Activated T-helper 1 cell treated with anti-CD3 and anti-CD28 coated beads, Interleukin-12 subunit alpha, Interleukin-12 subunit beta, Interleukin-2, Interleukin-4 antibody, amounts not matched to agents 30 ng/mL and 10 ng/mL and 1 ng/mL, durations not matched to agents 14 hours and 24 hours and 36 hours (primary cell): Measurements from ENCODE around the gene OR1L8. TPM values are rescaled to one million over a fixed set of nuclear protein-coding genes. Genes with fewer than 3 reads are reported as not detected.
A peak's percentile ranks its signal among the peaks of the same experiment; 100 is the strongest.
"Not testable (repeated sequence)": the region's sequence is repeated elsewhere in the genome, so short reads cannot be mapped to it uniquely, and the experiment has no call there.

Source experiments
- DNase-seq: peaks from one replicate; pipeline ENCODE4 v3.0.0; 2021; ENCODE audit warnings: low spot score
- H3K27ac Mint-ChIP-seq: one replicate; pipeline ENCODE4 v1.8.0; 2021; ENCODE audit warnings: mild to moderate bottlenecking, mixed read lengths
- H3K27me3 Mint-ChIP-seq: one replicate; pipeline ENCODE4 v1.8.0; 2022; ENCODE audit warnings: mild to moderate bottlenecking, moderate library complexity, mixed read lengths; ENCODE audit not compliant: insufficient read depth
- H3K36me3 Mint-ChIP-seq: one replicate; pipeline ENCODE4 v1.8.0; 2021; ENCODE audit warnings: low read depth, mixed read lengths
- H3K4me1 Mint-ChIP-seq: one replicate; pipeline ENCODE4 v1.8.0; 2021; ENCODE audit warnings: low read depth, mixed read lengths
- H3K4me3 Mint-ChIP-seq: one replicate; pipeline ENCODE4 v1.8.0; 2021; ENCODE audit warnings: mild to moderate bottlenecking, moderate library complexity, mixed read lengths
- H3K9me3 Mint-ChIP-seq: one replicate; pipeline ENCODE4 v1.8.0; 2021; ENCODE audit warnings: mixed read lengths
- intact Hi-C: fragments of 100-400 bp; cut with micrococcal nuclease; formaldehyde crosslinking; loops from one replicate; pipeline ENCODE4 v1.15.1; 2024
- total RNA-seq: library from RNA; stranded (reverse); gene quantifications from 2 replicates; pipeline ENCODE4 v1.2.3, GENCODE V29; 2022

Gene OR1L8
- not detected in 2 replicates for total RNA-seq

- H3K36me3 Mint-ChIP-seq, DNase-seq, intact Hi-C loops, H3K9me3 Mint-ChIP-seq, H3K4me3 Mint-ChIP-seq, H3K4me1 Mint-ChIP-seq, H3K27ac Mint-ChIP-seq: not testable (repeated sequence)
- peaks cover 11% of the 10 kb centered on the region for H3K27me3 Mint-ChIP-seq
These were observed at the start of gene OR1L8 for GRCh38 chr9:122583284-122583683. Gene OR1L8 (minus strand): TSS chr9:122583384. CDS start chr9:122568477, 14,907 bp downstream.

- intact Hi-C loops, result no loop called here
- H3K27me3 Mint-ChIP-seq, result no peaks in the 10 kb centered on the region
- no peaks in the 10 kb centered on the region for H3K36me3 Mint-ChIP-seq
- H3K9me3 Mint-ChIP-seq, result no peaks in the 10 kb centered on the region
- no peak for DNase-seq
- H3K4me3 Mint-ChIP-seq, result no peak overlapping the region
- H3K4me1 Mint-ChIP-seq, result no peaks in the 10 kb centered on the region
- no peak overlapping the region for H3K27ac Mint-ChIP-seq
These were observed 36.8 kb upstream of the OR1L8 start for GRCh38 chr9:122619996-122620395.

- no peak within 1 kb of the TSS for H3K4me3 Mint-ChIP-seq
- no peaks in the 10 kb centered on the region for H3K36me3 Mint-ChIP-seq
- no peaks in the 10 kb centered on the region for H3K4me1 Mint-ChIP-seq
- no peak for DNase-seq
- H3K9me3 Mint-ChIP-seq, result no peaks in the 10 kb centered on the region
- intact Hi-C loops, result no loop called here
- H3K27ac Mint-ChIP-seq, result no peak within 1 kb of the TSS
- peaks cover 1% of the 10 kb centered on the region for H3K27me3 Mint-ChIP-seq
These were observed 31.2 kb upstream of the OR1L8 start, which contains the start of gene OR1Q1 for GRCh38 chr9:122614362-122614761. Gene OR1Q1 (plus strand): TSS chr9:122614738. CDS start chr9:122614738, 0 bp downstream.

- H3K4me1 Mint-ChIP-seq, result no peaks in the 10 kb centered on the region
- intact Hi-C loops, result no loop called here
- H3K9me3 Mint-ChIP-seq, result no peaks in the 10 kb centered on the region
- H3K36me3 Mint-ChIP-seq, result no peaks in the 10 kb centered on the region
- H3K27me3 Mint-ChIP-seq, result peaks cover 1% of the 10 kb centered on the region
- H3K4me3 Mint-ChIP-seq, result no peak overlapping the region
- H3K27ac Mint-ChIP-seq, result no peak overlapping the region
- DNase-seq, result no peak
These were observed 26.6 kb upstream of the OR1L8 start for GRCh38 chr9:122609804-122610203.

GRCh38 chr9:122606587-122606986 lies 23.4 kb upstream of the OR1L8 start:
- intact Hi-C loops, result no loop called here
- DNase-seq, result no peak
- no peaks in the 10 kb centered on the region for H3K36me3 Mint-ChIP-seq
- H3K27ac Mint-ChIP-seq, result no peak overlapping the region
- peaks cover 1% of the 10 kb centered on the region for H3K27me3 Mint-ChIP-seq
- H3K4me1 Mint-ChIP-seq, result no peaks in the 10 kb centered on the region
- no peak overlapping the region for H3K4me3 Mint-ChIP-seq
- H3K9me3 Mint-ChIP-seq, result no peaks in the 10 kb centered on the region

- Mint-ChIP-seq H3K4me3 (no peak overlapping the region), H3K4me1 (no peaks in the 10 kb centered on the region), H3K27ac (no peak overlapping the region), H3K27me3 (no peaks in the 10 kb centered on the region), H3K9me3 (peaks cover 6% of the 10 kb centered on the region), H3K36me3 (no peaks in the 10 kb centered on the region)
- intact Hi-C loops, result no loop called here
- DNase-seq, result no peak
These were observed 22.5 kb upstream of the OR1L8 start for GRCh38 chr9:122605691-122606090.

- DNase-seq, result no peak
- Mint-ChIP-seq H3K9me3 (no peaks in the 10 kb centered on the region), H3K27ac (no peak overlapping the region), H3K27me3 (peaks cover 6% of the 10 kb centered on the region), H3K4me3 (no peak overlapping the region), H3K36me3 (no peaks in the 10 kb centered on the region), H3K4me1 (no peaks in the 10 kb centered on the region)
- intact Hi-C loops, result no loop called here
These were observed 2.8 kb downstream of the OR1L8 start for GRCh38 chr9:122580360-122580759.

- H3K27ac Mint-ChIP-seq, result no peak overlapping the region
These were observed 3.3 kb downstream of the OR1L8 start for GRCh38 chr9:122579874-122580273.

GRCh38 chr9:122572456-122572855 lies 10.7 kb downstream of the OR1L8 start:
- H3K36me3 Mint-ChIP-seq, result no peaks in the 10 kb centered on the region
- no peaks in the 10 kb centered on the region for H3K9me3 Mint-ChIP-seq
- intact Hi-C loops, result no loop called here
- no peak overlapping the region for H3K4me3 Mint-ChIP-seq
- H3K27me3 Mint-ChIP-seq, result peaks cover 2% of the 10 kb centered on the region
- DNase-seq, result no peak
- H3K27ac Mint-ChIP-seq, result no peak overlapping the region
- H3K4me1 Mint-ChIP-seq, result no peaks in the 10 kb centered on the region

More at GRCh38 chr9:122579874-122580273, 3.3 kb downstream of the OR1L8 start:
- H3K9me3 Mint-ChIP-seq, result no peaks in the 10 kb centered on the region
- H3K4me1 Mint-ChIP-seq, result no peaks in the 10 kb centered on the region
- H3K4me3 Mint-ChIP-seq, result no peak overlapping the region
- intact Hi-C loops, result no loop called here
- H3K27me3 Mint-ChIP-seq, result peaks cover 7% of the 10 kb centered on the region
- no peaks in the 10 kb centered on the region for H3K36me3 Mint-ChIP-seq
- no peak for DNase-seq

- H3K27me3 Mint-ChIP-seq, result no peaks in the 10 kb centered on the region
- H3K36me3 Mint-ChIP-seq, result no peaks in the 10 kb centered on the region
- H3K4me1 Mint-ChIP-seq, result no peaks in the 10 kb centered on the region
- no peak overlapping the region for H3K27ac Mint-ChIP-seq
- intact Hi-C loops, result no loop called here
- peaks cover under 1% of the 10 kb centered on the region for H3K9me3 Mint-ChIP-seq
- H3K4me3 Mint-ChIP-seq, result no peak overlapping the region
- no peak for DNase-seq
These were observed 15.3 kb downstream of the OR1L8 start for GRCh38 chr9:122567901-122568300.

- no peak overlapping the region for H3K4me3 Mint-ChIP-seq
- H3K36me3 Mint-ChIP-seq, result no peaks in the 10 kb centered on the region
- H3K27ac Mint-ChIP-seq, result peak overlapping the region; percentile 16
- peaks cover 13% of the 10 kb centered on the region for H3K9me3 Mint-ChIP-seq
- H3K27me3 Mint-ChIP-seq, result peaks cover 5% of the 10 kb centered on the region
- intact Hi-C loops, result no loop called here
- peaks cover 5% of the 10 kb centered on the region for H3K4me1 Mint-ChIP-seq
- no peak for DNase-seq
These were observed 20.9 kb downstream of the OR1L8 start for GRCh38 chr9:122562134-122562760.

- no peak for DNase-seq
- Mint-ChIP-seq H3K9me3 (peaks cover 13% of the 10 kb centered on the region), H3K27me3 (peaks cover 5% of the 10 kb centered on the region), H3K4me1 (peaks cover 5% of the 10 kb centered on the region), H3K27ac (no peak overlapping the region), H3K4me3 (no peak overlapping the region), H3K36me3 (no peaks in the 10 kb centered on the region)
- intact Hi-C loops, result no loop called here
These were observed 21.7 kb downstream of the OR1L8 start for GRCh38 chr9:122561446-122561845.

- Mint-ChIP-seq H3K36me3 (no peaks in the 10 kb centered on the region), H3K4me3 (no peak within 1 kb of the TSS), H3K4me1 (no peaks in the 10 kb centered on the region), H3K27me3 (peaks cover 6% of the 10 kb centered on the region), H3K9me3 (no peaks in the 10 kb centered on the region), H3K27ac (no peak within 1 kb of the TSS)
- intact Hi-C loops, result no loop called here
- DNase-seq, result no peak
These were observed 30.4 kb downstream of the OR1L8 start, which contains the start of gene OR1N2 for GRCh38 chr9:122552812-122553211. Gene OR1N2 (plus strand): TSS chr9:122553112. CDS start chr9:122553212, 100 bp downstream.

GRCh38 chr9:122551371-122551770 lies 31.8 kb downstream of the OR1L8 start:
- H3K36me3 Mint-ChIP-seq, result no peaks in the 10 kb centered on the region
- peaks cover 6% of the 10 kb centered on the region for H3K27me3 Mint-ChIP-seq
- H3K27ac Mint-ChIP-seq, result no peak overlapping the region
- no peak for DNase-seq
- no peaks in the 10 kb centered on the region for H3K9me3 Mint-ChIP-seq
- intact Hi-C loops, result no loop called here
- no peak overlapping the region for H3K4me3 Mint-ChIP-seq
- no peaks in the 10 kb centered on the region for H3K4me1 Mint-ChIP-seq
